GM19238 (cell line): ENCODE measurements around the gene NAT8.
"Not testable (repeated sequence)": the region's sequence is repeated elsewhere in the genome, so short reads cannot be mapped to it uniquely, and the experiment has no call there.

Experiments
- DNase-seq: peaks from one replicate; pipeline ENCODE4 v3.0.0; 2011; ENCODE audit warnings: low spot score; ENCODE audit not compliant: insufficient read length

The NAT8 gene

DNA sequence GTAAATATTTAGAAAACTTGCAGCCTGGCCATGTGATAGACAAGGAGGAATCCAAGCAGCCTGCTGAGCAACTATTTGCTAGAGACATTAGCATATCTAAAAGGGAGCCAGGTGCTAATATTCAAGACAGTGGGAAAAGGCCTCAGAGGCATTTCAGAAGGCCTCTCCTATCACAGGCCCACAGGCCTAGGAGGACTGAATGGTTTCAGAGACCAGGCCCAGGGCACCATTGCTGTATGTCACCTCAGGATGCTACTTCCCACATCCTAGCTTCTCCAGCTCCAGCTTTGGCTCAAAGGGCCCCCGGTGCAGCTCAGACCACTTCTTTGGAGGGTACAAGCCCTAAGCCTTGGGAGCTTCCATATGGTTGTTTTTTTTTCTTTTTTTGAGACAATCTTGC is 3.8 kb downstream of the NAT8 start:
- DNase-seq, result no peak

DNA sequence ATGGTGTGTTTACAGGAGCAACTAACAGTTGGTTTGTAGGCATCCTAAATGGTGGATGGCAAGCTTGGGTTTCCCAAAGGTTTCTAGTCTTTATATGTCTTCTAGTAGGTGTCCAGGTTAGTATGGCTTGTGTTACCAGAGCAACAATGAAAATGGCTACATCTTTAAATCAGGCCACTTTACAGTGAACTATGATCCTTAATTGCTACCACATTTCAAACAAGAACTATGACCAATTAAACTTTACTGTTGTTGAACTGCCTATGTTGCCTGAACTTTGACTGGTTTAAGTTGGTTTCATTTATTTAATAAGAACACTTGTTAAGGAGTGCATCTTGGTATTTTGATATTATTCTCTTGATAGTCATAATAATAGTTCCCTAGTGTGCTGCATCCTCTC is 5.2 kb downstream of the NAT8 start:
- not testable (repeated sequence) for DNase-seq

DNA sequence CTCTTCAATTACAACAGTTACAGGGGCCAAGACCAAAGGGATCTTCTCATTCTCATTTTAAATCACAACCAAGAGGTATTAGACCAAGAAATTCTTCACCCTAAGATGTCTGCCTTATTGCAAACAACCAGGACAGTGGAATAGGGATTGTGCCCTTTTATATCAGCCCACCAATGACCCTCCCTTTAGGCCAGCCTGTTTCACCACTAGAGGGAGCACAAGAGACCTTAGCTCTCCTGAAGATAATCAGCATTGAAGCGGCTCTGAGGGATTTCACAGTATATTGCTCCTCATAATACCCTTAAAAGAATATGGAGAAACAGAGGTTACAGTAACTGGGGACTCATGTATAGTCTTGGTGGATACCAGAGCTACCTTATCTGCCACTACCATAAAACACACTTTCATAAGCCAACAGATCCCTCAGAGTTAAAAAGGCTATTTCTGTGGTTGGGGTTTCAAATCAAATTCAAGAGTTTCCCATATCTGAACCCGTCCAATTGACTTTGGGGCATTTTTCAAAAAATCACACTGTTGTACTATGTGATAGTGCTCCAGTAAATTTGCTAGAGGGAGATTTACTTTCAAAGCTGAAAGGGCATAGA is 11.5 kb downstream of the NAT8 start:
- DNase-seq, result not testable (repeated sequence)

DNA sequence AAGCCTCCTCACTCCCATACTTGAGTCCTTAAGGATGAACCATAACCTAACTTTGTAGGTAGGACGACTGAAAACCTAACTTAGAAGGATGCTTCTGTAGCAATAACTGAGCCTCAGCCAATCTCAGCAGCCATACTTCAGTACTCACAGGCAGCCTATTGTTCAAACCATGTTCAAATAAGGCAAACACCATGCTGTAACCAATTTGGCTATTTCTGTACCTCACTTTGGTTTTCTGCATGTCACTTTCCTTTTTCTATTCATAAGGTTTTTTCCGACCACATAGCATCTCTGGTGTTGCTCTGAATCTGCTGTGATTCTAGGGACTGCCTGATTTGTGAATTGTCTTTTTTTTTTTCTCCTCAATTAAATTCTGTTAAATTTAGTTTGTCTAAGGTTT is 13.7 kb downstream of the NAT8 start:
- DNase-seq, result not testable (repeated sequence)

DNA sequence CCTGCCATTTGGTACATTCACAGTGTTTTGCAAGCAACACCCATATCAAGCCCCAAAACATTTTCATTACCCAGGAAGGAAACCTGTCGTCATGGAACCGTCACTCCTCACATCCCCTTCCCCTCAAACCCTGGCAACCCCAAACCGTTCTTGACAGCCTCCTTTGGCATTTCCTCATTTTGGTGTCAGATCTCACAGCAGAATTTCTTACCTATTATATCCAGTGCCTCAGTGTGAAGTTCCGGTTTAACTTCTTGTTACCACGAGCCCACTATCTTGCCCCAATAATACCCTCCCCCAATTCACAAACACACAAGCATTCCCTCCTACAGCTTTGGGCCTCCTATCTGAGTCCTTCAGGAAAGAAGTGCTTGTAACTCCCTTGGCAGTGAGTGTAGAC is 16.0 kb downstream of the NAT8 start:
- not testable (repeated sequence) for DNase-seq

DNA sequence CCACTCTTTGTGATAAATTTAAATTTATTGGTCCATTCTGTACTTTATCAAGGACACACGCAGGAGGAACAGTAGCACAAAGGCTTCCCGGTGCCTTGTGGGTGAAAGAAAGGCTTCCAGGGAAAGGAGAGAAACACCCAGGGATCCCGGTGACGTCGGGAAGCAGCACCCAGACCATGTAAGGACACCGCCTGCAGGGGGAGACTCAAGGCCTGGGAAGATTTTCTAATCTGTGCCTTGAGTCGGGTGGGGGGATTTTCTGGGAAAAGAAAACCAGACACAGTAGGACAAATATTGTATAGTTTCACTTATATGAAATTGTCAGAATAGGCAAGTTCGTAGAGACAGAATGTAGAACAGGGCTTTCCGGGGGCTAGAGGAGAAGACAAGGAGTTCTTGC is 17.6 kb downstream of the NAT8 start:
- not testable (repeated sequence) for DNase-seq

DNA sequence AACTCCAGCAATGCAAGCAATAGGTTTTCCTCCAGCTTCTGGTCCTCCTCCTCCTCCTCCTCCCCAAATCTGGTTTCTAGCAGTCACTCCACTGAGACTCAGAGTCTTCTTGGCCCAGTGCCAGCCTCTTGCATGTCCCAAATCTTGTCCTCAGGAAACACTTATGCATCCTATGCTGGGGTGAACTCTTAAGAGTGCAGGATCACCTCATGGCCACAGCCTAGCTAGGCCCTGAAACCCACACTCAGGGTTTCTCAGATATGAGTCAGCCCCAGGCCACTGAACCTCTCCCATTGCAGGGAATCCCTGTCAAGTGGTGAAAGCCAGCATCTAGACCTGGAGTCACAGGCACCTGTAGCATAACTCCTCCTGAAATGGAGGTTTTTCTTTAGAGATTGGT is 18.2 kb downstream of the NAT8 start:
- DNase-seq, result not testable (repeated sequence)

DNA sequence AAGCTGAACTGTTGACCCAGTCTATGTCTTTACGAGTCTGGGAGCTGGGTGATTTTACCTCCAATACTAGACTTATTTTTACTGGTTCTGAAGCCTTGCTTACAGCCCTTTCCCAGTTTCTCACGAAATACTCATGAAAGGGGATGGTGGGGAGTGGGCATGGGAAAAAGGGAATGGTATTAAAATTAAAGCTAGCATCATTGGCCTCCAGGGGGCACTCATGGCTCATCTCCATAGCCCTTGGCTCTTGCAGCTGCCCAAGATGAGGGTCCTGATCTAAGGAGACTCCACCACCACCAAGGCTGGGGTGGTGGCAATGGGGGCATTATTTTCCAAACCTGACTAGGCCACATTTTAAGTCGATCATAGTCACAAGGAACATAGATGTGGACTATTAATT is 22.3 kb downstream of the NAT8 start:
- not testable (repeated sequence) for DNase-seq

DNA sequence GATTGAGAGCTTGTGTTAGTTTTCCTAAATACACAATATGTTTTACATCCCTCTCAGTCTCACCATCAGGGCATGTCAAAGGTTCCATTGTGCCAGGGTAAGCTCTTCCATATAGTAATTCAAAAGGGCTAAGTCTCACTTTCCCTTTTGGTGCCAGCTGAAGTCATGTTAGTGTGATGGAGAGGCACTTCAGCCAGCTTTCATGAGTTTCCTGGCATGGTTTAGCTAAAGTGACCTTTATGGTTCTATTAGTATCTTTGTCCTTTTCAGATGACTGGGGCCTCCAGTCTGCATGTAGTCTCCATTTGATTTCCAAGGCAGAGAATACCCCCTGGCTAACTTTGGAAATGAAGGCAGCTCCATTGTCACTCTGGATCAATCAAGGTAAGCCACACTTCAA is 27.2 kb downstream of the NAT8 start:
- DNase-seq, result no peak

DNA sequence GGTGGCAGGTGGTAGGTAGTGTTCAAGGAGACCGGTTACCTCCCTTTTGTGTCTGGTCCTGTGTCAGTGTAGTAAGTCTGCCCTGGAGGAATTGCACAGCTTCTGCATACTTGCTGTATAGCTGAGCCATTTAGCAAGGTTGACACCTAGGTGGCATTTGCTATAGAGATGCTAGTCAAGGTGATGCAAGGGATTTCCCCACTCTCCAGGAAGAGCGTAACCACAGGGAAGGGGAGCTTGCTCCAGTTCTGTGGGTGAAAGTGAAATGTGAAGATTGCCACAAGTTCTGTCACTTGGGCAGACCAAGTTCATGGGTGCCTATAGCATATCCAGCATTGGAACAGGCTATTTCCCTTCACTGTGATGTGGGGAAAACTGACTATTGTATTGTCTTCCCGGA is 28.1 kb downstream of the NAT8 start:
- no peak for DNase-seq

DNA sequence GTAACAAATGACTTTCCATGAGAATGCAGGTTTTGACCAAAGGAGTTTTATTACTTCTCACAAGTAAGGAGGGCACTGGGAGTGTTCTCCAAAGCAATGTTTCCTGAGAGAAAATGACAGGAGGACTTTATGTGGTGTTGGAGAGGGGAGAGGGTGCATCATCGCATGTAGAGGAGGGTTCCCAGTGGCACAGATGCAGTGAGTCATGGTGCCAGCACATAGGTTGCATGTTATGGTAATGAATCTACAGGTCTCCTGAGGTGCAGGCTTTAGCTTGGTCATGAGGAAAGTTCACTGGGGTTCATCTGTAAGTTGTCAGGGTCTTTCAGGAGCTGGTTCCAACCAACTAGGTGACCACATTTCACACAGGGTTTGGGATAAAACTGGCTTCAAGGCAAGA is 30.4 kb downstream of the NAT8 start:
- DNase-seq, result no peak

DNA sequence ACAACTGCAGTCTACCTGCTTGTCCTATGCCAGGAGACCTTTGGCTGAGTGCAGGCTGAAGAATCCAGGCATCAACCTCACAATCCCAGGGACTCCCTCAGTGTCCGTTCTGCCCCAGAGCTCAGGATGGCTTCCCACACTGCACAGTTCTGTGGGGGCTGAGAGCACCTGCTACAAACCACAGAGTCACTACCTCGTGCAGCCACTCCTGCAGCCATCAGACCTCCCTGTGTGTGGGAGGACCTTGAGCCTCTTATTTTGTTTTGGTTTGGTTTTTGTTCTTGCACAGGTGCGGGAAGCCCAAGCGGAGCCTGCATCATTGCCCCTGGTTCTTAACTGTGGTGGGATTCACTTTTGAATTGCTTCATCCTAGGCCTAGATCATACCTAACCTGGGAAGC is 31.0 kb downstream of the NAT8 start:
- no peak for DNase-seq

DNA sequence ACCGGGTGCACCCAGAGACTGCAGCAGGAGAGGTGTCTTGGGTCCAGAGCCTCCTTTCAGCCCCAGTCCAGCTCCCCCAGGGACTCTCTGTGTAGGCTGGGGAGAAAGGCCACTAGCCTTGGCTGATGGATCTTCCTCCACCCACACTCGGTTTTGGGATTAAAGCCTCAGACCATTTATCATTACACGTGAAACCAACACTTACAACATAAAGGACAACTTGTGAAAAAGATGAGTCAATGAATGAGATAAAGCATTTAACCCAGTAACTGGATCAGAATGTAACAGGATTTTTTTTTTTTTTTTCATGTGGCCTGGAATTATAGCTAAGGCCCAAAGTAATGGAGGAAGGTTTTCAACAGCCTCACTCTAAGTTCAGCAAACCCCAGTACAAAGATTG is 32.1 kb downstream of the NAT8 start:
- no peak for DNase-seq

DNA sequence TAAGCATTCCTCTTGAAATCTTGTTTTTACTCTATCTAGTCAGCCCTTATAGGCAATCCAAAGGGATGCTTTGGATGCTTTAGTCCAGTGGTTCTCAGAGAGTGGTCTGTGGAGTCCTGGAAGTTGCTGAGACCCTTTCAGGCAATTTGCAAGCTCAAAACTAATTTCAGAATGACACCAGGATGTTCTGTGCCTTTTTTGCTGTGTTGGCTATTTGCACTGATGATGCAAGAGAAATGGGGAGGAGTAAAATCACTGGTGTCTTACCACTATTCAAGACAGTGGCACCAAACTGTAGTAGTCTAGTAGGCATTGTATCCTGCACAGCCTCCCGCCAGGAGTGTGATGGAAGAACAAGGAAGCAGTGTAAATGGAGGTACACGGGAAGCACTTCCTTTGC is 37.6 kb downstream of the NAT8 start:
- not testable (repeated sequence) for DNase-seq

DNA sequence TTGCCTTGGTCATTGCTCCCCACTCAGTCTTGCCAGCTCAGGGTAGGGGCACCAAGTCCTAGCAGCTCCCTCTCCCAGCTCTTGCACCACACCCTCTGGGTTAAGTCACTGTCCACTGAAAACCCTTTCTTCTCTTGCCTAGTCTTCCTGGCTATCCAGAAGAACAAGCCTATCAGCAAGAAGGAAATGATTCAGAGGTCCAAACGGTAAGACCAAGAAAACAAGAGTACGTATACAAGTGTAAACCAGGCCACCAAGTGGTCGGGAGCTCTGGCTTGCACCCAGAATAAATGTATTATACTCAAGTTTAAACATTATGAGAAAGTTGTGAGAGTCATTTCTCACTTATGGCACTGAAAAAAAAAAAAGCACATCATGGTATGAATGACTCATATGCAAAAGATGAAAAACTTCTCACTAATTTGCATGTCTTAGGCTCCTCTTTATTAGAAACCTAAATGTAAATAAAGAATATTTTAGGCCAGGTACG is 39.1 kb downstream of the NAT8 start:
- DNase-seq, result not testable (repeated sequence)

DNA sequence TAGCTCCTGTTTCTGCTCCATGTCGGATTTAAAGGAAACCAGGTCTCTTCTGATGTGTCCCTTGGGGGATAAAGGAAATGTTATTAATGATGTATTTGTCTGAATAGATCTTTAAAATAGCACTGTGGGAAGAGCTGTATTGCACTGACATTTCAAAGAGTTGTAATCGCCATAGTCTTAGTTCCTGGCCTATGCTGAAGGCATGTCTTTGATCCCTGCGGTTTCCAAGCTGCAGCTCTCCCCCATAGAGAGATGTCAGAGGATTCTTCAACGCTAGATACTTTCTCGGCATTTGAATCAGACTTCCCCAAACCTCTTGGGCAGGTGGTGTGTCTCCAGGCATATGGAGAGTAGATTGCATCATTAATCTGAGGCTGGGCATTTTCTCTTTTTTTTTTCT is 40.4 kb downstream of the NAT8 start:
- no peak for DNase-seq

DNA sequence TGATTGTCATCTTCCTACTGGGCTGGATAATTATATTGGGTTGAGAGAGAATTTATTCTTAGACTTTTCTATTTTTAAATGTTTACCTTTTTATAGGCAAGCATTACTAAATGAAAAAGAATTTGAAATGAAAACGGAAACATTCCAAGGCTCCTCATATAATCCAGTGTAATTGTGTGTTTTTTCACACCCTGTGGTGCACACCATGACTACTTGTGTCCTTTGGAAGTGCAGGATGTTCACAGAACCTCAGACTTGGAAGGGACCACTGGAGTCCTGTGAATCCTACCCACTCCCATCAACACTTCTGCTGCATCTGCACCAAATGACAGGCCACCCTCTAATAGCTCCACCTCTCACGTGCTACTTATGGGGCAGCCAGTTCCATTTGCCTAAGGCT is 48.0 kb downstream of the NAT8 start:
- no peak for DNase-seq

DNA sequence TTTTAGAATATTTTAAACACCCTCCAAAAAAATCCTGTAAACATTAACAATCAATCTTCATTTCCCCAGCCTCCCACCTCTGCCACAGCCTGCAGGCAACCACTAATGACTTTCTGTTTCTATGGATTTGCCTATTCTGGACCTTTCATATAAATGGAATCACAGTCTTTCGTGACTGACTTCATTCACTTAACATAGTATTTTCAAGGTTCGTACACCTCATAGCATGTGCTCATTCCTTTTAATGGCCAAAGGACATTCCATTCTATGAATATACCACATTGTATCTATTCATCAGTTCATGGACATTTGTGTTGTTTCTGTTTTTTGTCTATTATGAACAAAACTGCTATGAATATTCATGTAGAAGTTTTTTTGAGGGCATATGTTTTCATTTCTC is 48.5 kb downstream of the NAT8 start:
- no peak for DNase-seq
